Measurements from ENCODE around the gene WDR77.

DNA sequence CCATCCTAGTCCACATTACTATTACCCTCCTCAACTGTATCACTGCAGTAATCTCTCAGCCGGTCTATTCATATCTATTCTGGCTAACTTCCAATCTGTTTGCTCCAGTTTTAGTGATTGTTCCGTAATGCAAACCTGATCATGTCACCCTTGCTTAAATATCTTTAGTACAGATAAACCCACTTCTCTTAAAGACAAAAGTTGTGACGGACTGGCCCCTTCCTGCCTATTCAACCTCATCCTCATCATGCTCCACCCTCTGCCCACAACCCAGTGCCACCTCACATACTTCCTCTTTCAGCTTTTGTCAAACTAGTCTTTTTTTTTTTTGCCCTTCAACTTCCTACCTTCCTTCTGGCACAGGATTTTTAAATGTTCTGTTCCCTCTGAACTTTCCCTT lies 22.0 kb upstream of the WDR77 start:
- TF ChIP-seq, protein P1, sequence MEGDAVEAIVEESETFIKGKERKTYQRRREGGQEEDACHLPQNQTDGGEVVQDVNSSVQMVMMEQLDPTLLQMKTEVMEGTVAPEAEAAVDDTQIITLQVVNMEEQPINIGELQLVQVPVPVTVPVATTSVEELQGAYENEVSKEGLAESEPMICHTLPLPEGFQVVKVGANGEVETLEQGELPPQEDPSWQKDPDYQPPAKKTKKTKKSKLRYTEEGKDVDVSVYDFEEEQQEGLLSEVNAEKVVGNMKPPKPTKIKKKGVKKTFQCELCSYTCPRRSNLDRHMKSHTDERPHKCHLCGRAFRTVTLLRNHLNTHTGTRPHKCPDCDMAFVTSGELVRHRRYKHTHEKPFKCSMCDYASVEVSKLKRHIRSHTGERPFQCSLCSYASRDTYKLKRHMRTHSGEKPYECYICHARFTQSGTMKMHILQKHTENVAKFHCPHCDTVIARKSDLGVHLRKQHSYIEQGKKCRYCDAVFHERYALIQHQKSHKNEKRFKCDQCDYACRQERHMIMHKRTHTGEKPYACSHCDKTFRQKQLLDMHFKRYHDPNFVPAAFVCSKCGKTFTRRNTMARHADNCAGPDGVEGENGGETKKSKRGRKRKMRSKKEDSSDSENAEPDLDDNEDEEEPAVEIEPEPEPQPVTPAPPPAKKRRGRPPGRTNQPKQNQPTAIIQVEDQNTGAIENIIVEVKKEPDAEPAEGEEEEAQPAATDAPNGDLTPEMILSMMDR (conservative IDR thresholded peaks at IDR 0.05; ENCODE audit: low read depth, low read length): no peak
- TF ChIP-seq EZH2 (IDR thresholded peaks at IDR 0.05; ENCODE audit: low read length, unreplicated experiment): no peak

Data from PC-3 (cell line).